Measurements from ENCODE around the gene LRRC36. TPM values are rescaled to one million over a fixed set of nuclear protein-coding genes. Genes with fewer than 3 reads are reported as not detected.
A peak's percentile ranks its signal among the peaks of the same experiment; 100 is the strongest.

The LRRC36 gene
- total and polyA plus RNA-seq, 9 of the 15 experiments (the other 6 are each of a cell fraction or from before 2014, with no cell fraction given), result 0.09 to 0.40 (median 0.17) TPM; not detected in 1

- TF ChIP-seq ETV6 (IDR thresholded peaks at IDR 0.05; ENCODE audit: borderline replicate concordance in 1 of 2, low read depth in 2 of 2, low read length in 1 of 2) (no peak), ETV6 (CRISPR knock-in tag; IDR thresholded peaks at IDR 0.05; ENCODE audit: borderline replicate concordance) (no peak), SOX6 (IDR thresholded peaks at IDR 0.05) (no peak), SUPT5H (IDR thresholded peaks at IDR 0.05) (no peak), ZBTB7A (IDR thresholded peaks at IDR 0.05; ENCODE audit: borderline replicate concordance, control insufficient read depth, low read depth, low read length) (peak; percentile 84), OTX1 (CRISPR knock-in tag; IDR thresholded peaks at IDR 0.05) (no peak), PBX2 (CRISPR knock-in tag; IDR thresholded peaks at IDR 0.05; ENCODE audit: low read depth) (no peak), PBX2 (tag; conservative IDR thresholded peaks at IDR 0.05; ENCODE audit: low read depth) (no peak), KDM5B (IDR thresholded peaks at IDR 0.05; ENCODE audit: insufficient replicate concordance, low read depth, low read length) (no peak), TSHZ1 (CRISPR knock-in tag; IDR thresholded peaks at IDR 0.05) (no peak), FOXA3 (CRISPR knock-in tag; conservative IDR thresholded peaks at IDR 0.05 in 1 of 2, IDR thresholded peaks at IDR 0.05 in 1 of 2) (no peak), MYNN (IDR thresholded peaks at IDR 0.05) (no peak), MYNN (CRISPR knock-in tag; IDR thresholded peaks at IDR 0.05) (no peak), NUFIP1 (IDR thresholded peaks at IDR 0.05; ENCODE audit: partially characterized antibody) (no peak), PTTG1 (tag; IDR thresholded peaks at IDR 0.05; ENCODE audit: low read depth) (no peak), NCOA6 (IDR thresholded peaks at IDR 0.05) (no peak), TAL1 (IDR thresholded peaks at IDR 0.05) (no peak), TFE3 (CRISPR knock-in tag; IDR thresholded peaks at IDR 0.05) (no peak), JUN (IDR thresholded peaks at IDR 0.05; ENCODE audit: borderline replicate concordance, low read depth, low read length) (no peak), JUN (CRISPR knock-in tag; IDR thresholded peaks at IDR 0.05; ENCODE audit: borderline replicate concordance) (no peak), YY1 (IDR thresholded peaks at IDR 0.05; ENCODE audit: borderline replicate concordance in 1 of 3, control insufficient read depth in 1 of 3, extremely low read depth in 1 of 3, insufficient read depth in 3 of 3, insufficient read length in 1 of 3, insufficient replicate concordance in 2 of 3, low read depth in 1 of 3, low read length in 2 of 3) (peak in 1 of 3 experiments; percentile 21), ZZZ3 (IDR thresholded peaks at IDR 0.05) (no peak)
Observed at GRCh38 chr16:67399218-67399733, 72.7 kb downstream of the LRRC36 start (continued).

Measured in K562 (cell line).